ENCODE results near the gene MYNN. TPM values are rescaled to one million over a fixed set of nuclear protein-coding genes. Genes with fewer than 3 reads are reported as not detected.

Gene MYNN
- total RNA-seq, 1 donor from 2014 or later, result 14.6 TPM

- TF ChIP-seq CTCF (IDR thresholded peaks at IDR 0.05), result no peak
Observed at GRCh38 chr3:169836078-169836941, 63.1 kb downstream of the MYNN start.

GRCh38 chr3:169836942-169837275 is 63.7 kb downstream of the MYNN start:
- H3K4me1 ChIP-seq, result no peaks in the 10 kb centered on the region
- H3K4me3 ChIP-seq, result no peak overlapping the region
- no peaks in the 10 kb centered on the region for H3K27me3 ChIP-seq
- ATAC-seq, result peak; percentile 75
- H3K9me3 ChIP-seq, result no peaks in the 10 kb centered on the region
- no peak for DNase-seq
- intact Hi-C loops (cut with DNase I), result no loop called here
- H3K36me3 ChIP-seq, result no peaks in the 10 kb centered on the region
- TF ChIP-seq CTCF (IDR thresholded peaks at IDR 0.05), result no peak
- H3K27ac ChIP-seq, result peak overlapping the region; percentile 70

More at GRCh38 chr3:169836078-169836941, 63.1 kb downstream of the MYNN start:
- Histone ChIP-seq H3K4me3 (no peak overlapping the region), H3K36me3 (no peaks in the 10 kb centered on the region), H3K27me3 (no peaks in the 10 kb centered on the region), H3K4me1 (no peaks in the 10 kb centered on the region), H3K9me3 (no peaks in the 10 kb centered on the region), H3K27ac (peak overlapping the region; percentile 70)
- ATAC-seq (peak; percentile 55), DNase-seq (no peak)
- intact Hi-C loops (cut with DNase I), result no loop called here

GRCh38 chr3:169838511-169839030 is 65.4 kb downstream of the MYNN start:
- TF ChIP-seq CTCF (IDR thresholded peaks at IDR 0.05), result no peak
- no peaks in the 10 kb centered on the region for H3K4me1 ChIP-seq
- no peak for ATAC-seq

More at GRCh38 chr3:169838511-169839030, 65.4 kb downstream of the MYNN start:
- no peaks in the 10 kb centered on the region for H3K9me3 ChIP-seq
- intact Hi-C loops (cut with DNase I), result no loop called here
- no peak overlapping the region for H3K4me3 ChIP-seq
- H3K27me3 ChIP-seq, result no peaks in the 10 kb centered on the region
- H3K27ac ChIP-seq, result no peak overlapping the region
- DNase-seq, result no peak
- H3K36me3 ChIP-seq, result no peaks in the 10 kb centered on the region

Other genes starting within 250 kb of the MYNN start
- 87.8 TPM for gene MECOM, start 109.7 kb upstream of the MYNN start, total RNA-seq
- gene TERC, start 8.3 kb upstream of the MYNN start, total RNA-seq, result 5.4 TPM
- gene ACTRT3, start 3.8 kb upstream of the MYNN start, total RNA-seq, result 1.2 TPM
- gene LRRIQ4, start 39.5 kb downstream of the MYNN start, total RNA-seq, result 0.29 TPM
- gene LRRC34, start 39.5 kb downstream of the MYNN start, total RNA-seq, result 0.98 TPM
- gene LRRC31, start 96.5 kb downstream of the MYNN start, total RNA-seq, result 1.7 TPM
- not detected for gene SAMD7, start 138.2 kb downstream of the MYNN start, total RNA-seq
- 157 TPM for gene SEC62, start 193.4 kb downstream of the MYNN start, total RNA-seq

All from upper lobe of right lung (tissue), 1 donor.